GM12872 (cell line): ENCODE results near the gene PDGFD.

Experiments used
- TF ChIP-seq, protein P1 (sequence below): IDR thresholded peaks from 3 replicates; pipeline ENCODE4 v1.5.1; 2011; ENCODE audit warnings: low read depth, mild to moderate bottlenecking, low read length, moderate library complexity; ENCODE audit not compliant: insufficient read depth

PDGFD gene

DNA sequence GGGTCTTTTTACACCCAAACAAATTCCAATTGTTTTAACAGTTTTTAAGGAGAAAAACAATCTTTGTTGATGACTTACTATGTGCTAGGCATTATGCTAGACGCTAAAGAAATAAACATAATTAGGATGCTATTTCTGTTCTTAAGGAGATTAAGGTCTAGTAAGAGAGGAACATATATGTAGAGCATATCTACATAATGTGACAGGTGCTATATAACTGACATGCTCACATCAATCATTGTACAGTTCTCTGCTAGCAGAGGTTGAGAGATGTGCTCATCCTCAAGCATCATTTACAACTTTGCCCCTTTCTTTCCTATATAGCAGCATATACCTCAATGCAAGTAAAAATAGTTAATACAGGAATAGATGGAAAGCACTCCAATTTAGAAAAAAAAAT lies 37.5 kb downstream of the PDGFD start:
- TF ChIP-seq, protein P1, sequence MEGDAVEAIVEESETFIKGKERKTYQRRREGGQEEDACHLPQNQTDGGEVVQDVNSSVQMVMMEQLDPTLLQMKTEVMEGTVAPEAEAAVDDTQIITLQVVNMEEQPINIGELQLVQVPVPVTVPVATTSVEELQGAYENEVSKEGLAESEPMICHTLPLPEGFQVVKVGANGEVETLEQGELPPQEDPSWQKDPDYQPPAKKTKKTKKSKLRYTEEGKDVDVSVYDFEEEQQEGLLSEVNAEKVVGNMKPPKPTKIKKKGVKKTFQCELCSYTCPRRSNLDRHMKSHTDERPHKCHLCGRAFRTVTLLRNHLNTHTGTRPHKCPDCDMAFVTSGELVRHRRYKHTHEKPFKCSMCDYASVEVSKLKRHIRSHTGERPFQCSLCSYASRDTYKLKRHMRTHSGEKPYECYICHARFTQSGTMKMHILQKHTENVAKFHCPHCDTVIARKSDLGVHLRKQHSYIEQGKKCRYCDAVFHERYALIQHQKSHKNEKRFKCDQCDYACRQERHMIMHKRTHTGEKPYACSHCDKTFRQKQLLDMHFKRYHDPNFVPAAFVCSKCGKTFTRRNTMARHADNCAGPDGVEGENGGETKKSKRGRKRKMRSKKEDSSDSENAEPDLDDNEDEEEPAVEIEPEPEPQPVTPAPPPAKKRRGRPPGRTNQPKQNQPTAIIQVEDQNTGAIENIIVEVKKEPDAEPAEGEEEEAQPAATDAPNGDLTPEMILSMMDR, result no peak

DNA sequence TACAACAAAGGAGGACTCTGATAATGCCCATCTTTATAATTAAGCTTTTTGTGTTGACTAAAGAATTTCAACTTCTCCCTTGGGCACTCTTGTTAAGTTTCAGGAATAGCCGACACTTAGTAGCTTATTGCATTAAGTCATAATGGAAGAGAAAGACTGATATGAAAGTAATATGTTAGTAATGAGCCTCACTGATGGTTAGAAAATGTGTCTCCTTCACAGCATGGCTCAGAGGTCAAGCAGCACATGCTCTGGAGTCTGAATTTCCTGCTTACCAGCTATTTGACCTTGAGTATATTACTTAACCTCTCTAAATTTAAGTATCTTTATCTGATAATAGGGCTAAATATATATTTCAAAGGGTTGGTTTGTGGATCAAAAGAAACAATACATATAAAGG lies 39.0 kb downstream of the PDGFD start:
- TF ChIP-seq, protein P1, result no peak

DNA sequence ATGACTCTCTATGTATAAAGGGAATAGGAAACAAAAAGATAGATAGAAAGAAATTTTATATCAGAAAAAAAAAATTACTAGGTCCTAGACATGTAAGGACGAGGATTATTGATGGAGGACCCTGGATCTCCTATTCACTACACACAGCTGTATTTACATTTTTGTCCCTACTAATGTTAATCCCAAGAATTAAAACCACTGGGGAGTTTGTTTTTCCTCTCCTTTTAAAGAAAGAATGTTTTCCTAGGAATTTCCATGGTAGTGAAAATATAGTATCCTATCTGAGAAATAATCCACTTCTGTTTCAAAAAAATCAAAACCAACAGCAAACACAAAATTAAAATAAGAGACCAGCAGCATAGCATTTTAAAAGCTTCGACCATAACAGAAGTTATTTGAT lies 41.1 kb downstream of the PDGFD start:
- TF ChIP-seq, protein P1, result no peak

DNA sequence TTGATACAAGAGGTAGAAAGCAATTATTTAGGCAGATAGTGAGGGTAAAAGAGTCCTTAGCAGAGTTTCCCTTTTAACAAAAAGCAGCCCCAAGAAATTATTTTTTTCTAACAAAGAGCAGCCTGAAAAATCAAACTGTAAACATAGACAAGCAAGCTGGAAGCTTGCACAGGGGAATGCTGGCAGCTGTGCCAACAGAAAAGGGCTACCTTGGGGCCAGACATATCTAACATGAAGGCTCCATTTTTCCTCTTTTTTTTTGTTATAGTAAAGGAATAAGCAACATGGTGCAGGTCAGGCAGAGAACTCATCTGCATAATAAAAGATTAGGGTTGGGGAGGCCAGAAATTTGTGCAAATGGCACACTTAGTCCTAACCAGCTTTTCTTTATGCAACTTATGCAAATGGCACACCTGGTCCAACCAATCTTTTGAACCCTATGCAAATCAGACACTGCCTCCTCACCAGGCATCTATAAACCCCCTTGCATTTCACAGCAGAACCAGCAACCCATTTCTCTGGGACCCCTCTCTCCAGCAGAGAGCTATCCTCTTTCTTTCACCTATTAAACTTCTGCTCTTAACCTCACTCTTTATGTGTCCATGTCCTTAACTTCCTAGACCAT lies 41.8 kb downstream of the PDGFD start:
- TF ChIP-seq, protein P1, result no peak

DNA sequence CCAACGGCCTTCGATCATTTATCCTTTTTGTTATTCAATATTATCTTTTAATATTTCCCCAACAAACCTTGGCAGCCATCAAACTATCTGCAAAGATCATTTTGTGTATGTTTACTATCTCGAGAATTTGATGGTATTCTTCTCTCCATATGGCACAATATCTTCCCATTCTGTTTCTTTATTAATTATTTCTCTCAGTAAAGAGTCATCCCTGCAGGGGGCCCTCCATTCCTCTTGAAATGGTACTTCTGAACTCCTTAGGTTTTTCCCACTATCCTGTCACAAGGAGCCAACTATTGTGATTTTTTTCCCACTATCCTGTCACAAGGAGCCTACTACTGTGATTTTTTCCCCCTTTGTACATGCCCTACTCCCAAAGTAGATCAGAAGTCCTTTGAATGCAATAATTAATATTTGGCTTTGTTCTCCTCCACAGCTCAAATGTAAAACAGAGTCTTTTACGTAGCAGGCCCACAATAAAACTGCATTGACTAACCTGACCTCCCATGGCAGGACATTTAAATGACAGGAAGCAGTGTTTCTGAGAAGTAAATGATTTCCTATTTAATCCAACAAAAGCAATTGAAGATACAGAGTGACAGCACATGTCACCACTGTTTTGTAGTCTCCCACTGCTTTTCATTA lies 43.3 kb downstream of the PDGFD start:
- TF ChIP-seq, protein P1, result no peak

DNA sequence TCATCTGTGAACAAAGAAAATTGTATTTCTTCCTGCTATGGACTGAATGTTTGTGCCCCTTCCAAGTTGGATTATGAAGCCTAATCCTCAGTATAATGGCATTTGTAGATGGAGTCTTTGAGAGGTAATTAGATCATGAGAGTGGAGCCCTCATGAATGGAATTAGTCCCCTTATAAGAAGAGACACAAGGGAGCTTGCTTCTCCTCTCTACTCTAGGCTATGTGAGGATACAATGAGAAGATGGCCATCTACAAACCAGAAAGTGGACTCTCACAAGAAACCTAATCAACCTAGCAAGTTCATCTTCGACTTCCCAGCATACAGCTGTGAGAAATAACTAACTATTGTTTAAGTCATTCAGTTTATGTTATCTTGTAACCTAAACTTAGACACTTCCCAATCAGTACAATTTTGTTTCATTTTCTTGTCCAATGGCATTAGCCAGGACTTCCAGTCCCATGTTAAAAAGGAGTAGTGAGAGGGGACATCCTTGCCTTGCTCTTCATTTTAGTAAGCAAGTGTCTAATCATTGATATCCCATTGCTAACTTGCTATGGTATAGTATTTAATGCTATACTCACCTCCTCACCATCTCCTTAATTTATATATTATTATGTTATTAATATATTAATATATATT lies 45.7 kb downstream of the PDGFD start:
- TF ChIP-seq, protein P1, result no peak

DNA sequence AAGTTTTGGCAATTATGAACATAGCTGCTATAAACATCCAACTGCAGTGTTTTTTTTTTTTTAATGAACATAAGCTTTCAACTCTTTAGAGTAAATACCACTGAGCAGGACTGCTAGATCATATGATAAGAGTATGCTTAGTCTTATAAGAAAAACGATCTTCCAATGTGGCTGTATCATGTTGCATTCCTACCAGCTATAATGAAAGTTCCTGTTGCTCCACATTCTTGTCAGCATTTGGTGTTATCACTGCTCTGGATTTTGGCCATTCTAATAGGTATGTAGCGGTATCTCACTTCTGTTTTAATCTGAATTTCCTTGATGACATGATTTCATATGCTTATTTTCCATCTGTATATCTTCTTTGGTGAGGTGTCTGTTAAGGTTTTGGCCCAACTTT lies 50.4 kb downstream of the PDGFD start:
- TF ChIP-seq, protein P1, result no peak
